HG03460 (cell line): Measurements from ENCODE around the gene ARHGAP12.

Experiments
- ATAC-seq: cut with Tn5 transposase; IDR thresholded peaks from one replicate; pipeline ENCODE4 v1.9.1; 2021; ENCODE audit not compliant: unreplicated experiment

ARHGAP12 gene

GRCh38 chr10:31822616-31823318 lies 105.9 kb downstream of the ARHGAP12 start:
- no peak for ATAC-seq

- ATAC-seq: no peak
Observed at GRCh38 chr10:31822150-31822549, 106.5 kb downstream of the ARHGAP12 start.

- no peak for ATAC-seq
Observed at GRCh38 chr10:31820778-31821369, 107.8 kb downstream of the ARHGAP12 start.

- ATAC-seq: no peak
Observed at GRCh38 chr10:31820096-31820495, 108.5 kb downstream of the ARHGAP12 start.

GRCh38 chr10:31819391-31819820 lies 109.2 kb downstream of the ARHGAP12 start:
- no peak for ATAC-seq

- no peak for ATAC-seq
Observed at GRCh38 chr10:31816318-31816717, 112.3 kb downstream of the ARHGAP12 start.

- peak; percentile 67 for ATAC-seq
Observed at GRCh38 chr10:31808258-31809218, 120.1 kb downstream of the ARHGAP12 start.

- ATAC-seq: no peak
Observed at GRCh38 chr10:31804352-31804810, 124.2 kb downstream of the ARHGAP12 start.

- no peak for ATAC-seq
Observed at GRCh38 chr10:31803606-31804351, 124.9 kb downstream of the ARHGAP12 start.

GRCh38 chr10:31799181-31799580 lies 129.4 kb downstream of the ARHGAP12 start:
- ATAC-seq: no peak

GRCh38 chr10:31792745-31793144 lies 135.9 kb downstream of the ARHGAP12 start:
- ATAC-seq: no peak

- ATAC-seq: no peak
Observed at GRCh38 chr10:31789555-31789954, 139.1 kb downstream of the ARHGAP12 start.

- ATAC-seq: no peak
Observed at GRCh38 chr10:31782701-31783100, 145.9 kb downstream of the ARHGAP12 start.

GRCh38 chr10:31780717-31781116 lies 147.9 kb downstream of the ARHGAP12 start:
- no peak for ATAC-seq

GRCh38 chr10:31778627-31779026 lies 150.0 kb downstream of the ARHGAP12 start:
- ATAC-seq: no peak

- ATAC-seq: no peak
Observed at GRCh38 chr10:31776159-31776558, 152.5 kb downstream of the ARHGAP12 start.

- ATAC-seq: no peak
Observed at GRCh38 chr10:31774928-31775650, 153.5 kb downstream of the ARHGAP12 start.

GRCh38 chr10:31774299-31774900 lies 154.2 kb downstream of the ARHGAP12 start:
- ATAC-seq: no peak

- no peak for ATAC-seq
Observed at GRCh38 chr10:31773749-31774298, 154.8 kb downstream of the ARHGAP12 start.
